CD4-positive, alpha-beta T cell (primary cell): ENCODE measurements around the gene DMRTC2. TPM values are rescaled to one million over a fixed set of nuclear protein-coding genes. Genes with fewer than 3 reads are reported as not detected.

ENCODE experiments used
- ATAC-seq: fragments of 200-7000 bp; cut with Tn5 transposase; one replicate; pipeline ENCODE4 v1.10.0; 2022; ENCODE audit warnings: mild to moderate bottlenecking; ENCODE audit not compliant: poor library complexity
- CTCF ChIA-PET: fragments of 350-600 bp; sonication (Branson Sonifier 250); formaldehyde crosslinking; loops from one replicate; lab custom pipeline; 2021; ENCODE audit warnings: antibody characterized with exemption, inconsistent platforms; lab: Charles Lee
- POLR2A ChIA-PET: fragments of 350-600 bp; sonication (Branson Sonifier 250); formaldehyde crosslinking; loops from one replicate; lab custom pipeline; 2021; ENCODE audit warnings: antibody characterized with exemption, inconsistent platforms; lab: Charles Lee
- DNase-seq, 14 experiments: peaks; one replicate each; pipeline ENCODE4 v3.0.0-alpha.2; 2013 to 2020; ENCODE audit warnings: mixed read lengths in 2 of 14
- H3K27ac ChIP-seq, 2 donors: one replicate each; pipeline versions ENCODE4 v1.5.1 to v1.7.0; 2013; ENCODE audit warnings: low read length in 2 of 2, low read depth in 1 of 2, mild to moderate bottlenecking in 1 of 2
- H3K27me3 ChIP-seq, 2 experiments: 1 replicate in 1 of 2; 2 replicates in 1 of 2; pipeline versions ENCODE4 v1.6.1 to v1.7.0; 2013; ENCODE audit warnings: low read length in 2 of 2, control low read depth in 1 of 2, mild to moderate bottlenecking in 1 of 2, moderate library complexity in 1 of 2; ENCODE audit not compliant: insufficient read depth in 2 of 2, control insufficient read depth in 1 of 2
- H3K36me3 ChIP-seq: one replicate; pipeline ENCODE4 v1.6.1; 2013; ENCODE audit warnings: low read length, control low read depth; ENCODE audit not compliant: insufficient read depth
- H3K4me1 ChIP-seq: one replicate; pipeline ENCODE4 v1.6.1; 2013; ENCODE audit warnings: low read length, control low read depth; ENCODE audit not compliant: insufficient read depth
- H3K4me3 ChIP-seq: one replicate; pipeline ENCODE4 v1.5.1; 2013; ENCODE audit warnings: mild to moderate bottlenecking, low read length, moderate library complexity
- H3K9me3 ChIP-seq, 2 experiments: 1 replicate in 1 of 2; 2 replicates in 1 of 2; pipeline versions ENCODE4 v1.6.1 to v1.7.0; 2013; ENCODE audit warnings: low read length in 2 of 2, mild to moderate bottlenecking in 2 of 2, control low read depth in 1 of 2, moderate library complexity in 1 of 2; ENCODE audit not compliant: control insufficient read depth in 1 of 2, insufficient read depth in 1 of 2
- H3K27ac Mint-ChIP-seq: one replicate; pipeline ENCODE4 v1.8.0; 2020; ENCODE audit warnings: mixed read lengths
- H3K27me3 Mint-ChIP-seq: one replicate; pipeline ENCODE4 v1.8.0; 2021; ENCODE audit warnings: mixed read lengths
- H3K36me3 Mint-ChIP-seq: one replicate; pipeline ENCODE4 v1.8.0; 2021; ENCODE audit warnings: low read depth, mixed read lengths
- H3K4me1 Mint-ChIP-seq: one replicate; pipeline ENCODE4 v1.8.0; 2021; ENCODE audit warnings: low read depth, mixed read lengths
- H3K4me3 Mint-ChIP-seq: one replicate; pipeline ENCODE4 v1.8.0; 2020; ENCODE audit warnings: mild to moderate bottlenecking, mixed read lengths
- H3K9me3 Mint-ChIP-seq: one replicate; pipeline ENCODE4 v1.8.0; 2020; ENCODE audit warnings: mixed read lengths
- intact Hi-C, 2 experiments: fragments of 100-400 bp; cut with DNase I in 1 of 2; cut with micrococcal nuclease in 1 of 2; formaldehyde crosslinking; loops; one replicate each; pipeline versions ENCODE4 v1.15.1 to v1.9.0; 2023 to 2025; cut with DNase I, micrococcal nuclease
- total RNA-seq, 174 experiments: library from RNA in 2 of 174; stranded (reverse) in 2 of 174; gene quantifications; one replicate each; pipeline ENCODE4 v1.2.3 and lab custom pipeline; 2021 to 2026
- TF ChIP-seq, protein P1 (sequence below): fragments of 200-600 bp; IDR thresholded peaks from one replicate; pipeline ENCODE4 v1.8.0; 2022; ENCODE audit warnings: antibody characterized with exemption, mild to moderate bottlenecking

The DMRTC2 gene
- total RNA-seq, 2 experiments from 2014 or later = not detected

DNA sequence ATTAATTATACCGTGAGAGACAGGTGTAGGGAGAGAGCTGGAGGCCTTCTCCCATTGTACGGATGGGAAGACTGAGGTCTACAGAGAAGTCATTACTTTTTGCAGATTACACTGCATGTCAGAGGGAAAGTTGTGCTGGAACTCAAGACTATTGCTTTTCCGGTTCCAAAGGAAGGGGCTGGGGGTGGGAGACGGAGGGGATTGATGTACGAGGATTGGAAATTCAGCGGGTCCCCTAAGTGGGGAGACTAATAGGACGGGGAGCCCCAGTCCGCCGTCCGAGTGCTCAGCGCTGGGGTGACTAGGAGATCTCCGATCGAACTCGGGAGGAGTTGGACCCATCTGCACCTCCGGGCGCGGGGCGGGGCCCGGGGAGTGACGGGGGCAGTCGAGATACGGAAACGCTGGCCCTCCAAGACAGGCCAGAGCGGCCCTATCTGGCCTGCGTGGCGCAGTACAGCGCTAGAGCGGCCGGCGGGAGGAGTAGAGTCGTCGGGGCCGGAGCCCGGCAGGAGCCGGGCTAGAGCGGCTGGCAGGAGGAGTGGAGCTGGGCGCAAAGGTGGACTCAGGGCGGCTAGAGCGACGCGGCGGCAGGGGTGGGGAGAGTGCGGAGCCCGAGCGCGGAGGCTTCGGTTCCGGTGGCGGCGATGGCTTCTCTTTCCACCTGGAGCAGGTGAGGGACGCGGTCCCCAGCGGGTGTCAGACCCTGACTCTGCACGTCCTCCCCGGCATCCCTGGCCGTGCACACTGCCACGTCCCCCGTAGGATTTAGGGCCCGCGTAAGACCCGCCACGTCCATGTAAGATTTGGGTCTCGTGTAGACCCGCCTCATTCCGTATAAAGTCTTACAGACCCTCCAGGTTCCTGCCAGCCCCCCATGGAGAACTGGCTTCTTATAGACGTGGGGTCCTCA, 39.2 kb downstream of the DMRTC2 start:
- H3K27ac Mint-ChIP-seq = peak overlapping the region; percentile 98
- Histone ChIP-seq H3K4me1 (peaks cover 85% of the 10 kb centered on the region), H3K4me3 (peak overlapping the region; percentile 94), H3K27me3 (no peaks in the 10 kb centered on the region), H3K9me3 (no peaks in the 10 kb centered on the region), H3K27ac (peak overlapping the region; percentile 69 to 96), H3K36me3 (peaks cover 27% of the 10 kb centered on the region)
- peak; percentile 37 for ATAC-seq
- CTCF ChIA-PET = interaction anchor here (1.0 to 8.8 kb wide), 3 partner anchors 10 to 24 kb away, joined by 6 to 119 read pairs (median 59); partner anchors contain the start of genes CD79A and RPS19
- TF ChIP-seq, protein P1, sequence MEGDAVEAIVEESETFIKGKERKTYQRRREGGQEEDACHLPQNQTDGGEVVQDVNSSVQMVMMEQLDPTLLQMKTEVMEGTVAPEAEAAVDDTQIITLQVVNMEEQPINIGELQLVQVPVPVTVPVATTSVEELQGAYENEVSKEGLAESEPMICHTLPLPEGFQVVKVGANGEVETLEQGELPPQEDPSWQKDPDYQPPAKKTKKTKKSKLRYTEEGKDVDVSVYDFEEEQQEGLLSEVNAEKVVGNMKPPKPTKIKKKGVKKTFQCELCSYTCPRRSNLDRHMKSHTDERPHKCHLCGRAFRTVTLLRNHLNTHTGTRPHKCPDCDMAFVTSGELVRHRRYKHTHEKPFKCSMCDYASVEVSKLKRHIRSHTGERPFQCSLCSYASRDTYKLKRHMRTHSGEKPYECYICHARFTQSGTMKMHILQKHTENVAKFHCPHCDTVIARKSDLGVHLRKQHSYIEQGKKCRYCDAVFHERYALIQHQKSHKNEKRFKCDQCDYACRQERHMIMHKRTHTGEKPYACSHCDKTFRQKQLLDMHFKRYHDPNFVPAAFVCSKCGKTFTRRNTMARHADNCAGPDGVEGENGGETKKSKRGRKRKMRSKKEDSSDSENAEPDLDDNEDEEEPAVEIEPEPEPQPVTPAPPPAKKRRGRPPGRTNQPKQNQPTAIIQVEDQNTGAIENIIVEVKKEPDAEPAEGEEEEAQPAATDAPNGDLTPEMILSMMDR = no peak
- H3K4me3 Mint-ChIP-seq = peak overlapping the region; percentile 90
- H3K9me3 Mint-ChIP-seq = no peaks in the 10 kb centered on the region
- H3K27me3 Mint-ChIP-seq = no peaks in the 10 kb centered on the region
- H3K36me3 Mint-ChIP-seq = peaks cover 66% of the 10 kb centered on the region
- intact Hi-C loops = loop anchor here in 1 of 2 experiments (1.0 to 10.0 kb wide), 2 partner anchors 9 to 329 kb away; no protein-coding TSS in a partner anchor
- DNase-seq = peak; percentile 68 to 94 (median 87)
- peaks cover 78% of the 10 kb centered on the region for H3K4me1 Mint-ChIP-seq
- POLR2A ChIA-PET = interaction anchor here (0.6 to 12.4 kb wide), 11 partner anchors 11 to 75 kb away, joined by 3 to 465 read pairs (median 6); partner anchors contain the start of genes CD79A, ERFL, RABAC1 and RPS19

- peak overlapping the region; percentile 94 for H3K4me3 ChIP-seq
- Mint-ChIP-seq H3K27me3 (no peaks in the 10 kb centered on the region), H3K4me1 (peaks cover 73% of the 10 kb centered on the region), H3K9me3 (no peaks in the 10 kb centered on the region), H3K27ac (peak overlapping the region; percentile 98), H3K4me3 (peak overlapping the region; percentile 90), H3K36me3 (peaks cover 94% of the 10 kb centered on the region)
- H3K4me1 ChIP-seq = peaks cover 85% of the 10 kb centered on the region
- ChIA-PET POLR2A (interaction anchor here (0.7 to 12.4 kb wide), 18 partner anchors 9 to 623 kb away, joined by 3 to 465 read pairs (median 10); partner anchors contain the start of genes CD79A, ERFL, HNRNPUL1 and RABAC1), CTCF (interaction anchor here (1.1 to 8.8 kb wide), 7 partner anchors 13 to 72 kb away, joined by 3 to 119 read pairs (median 13); partner anchors contain the start of genes CD79A, RABAC1 and RPS19)
- peak overlapping the region; percentile 69 to 96 for H3K27ac ChIP-seq
- no peaks in the 10 kb centered on the region for H3K27me3 ChIP-seq
- ATAC-seq (peak; percentile 48), DNase-seq (peak; percentile 47 to 91 (median 74))
- H3K36me3 ChIP-seq = peaks cover 54% of the 10 kb centered on the region
- intact Hi-C loops = loop anchor here (1.0 to 10.0 kb wide), 7 partner anchors 12 to 332 kb away; partner anchors contain the start of gene ERFL (in 1 of the 2)
- H3K9me3 ChIP-seq = no peaks in the 10 kb centered on the region
- TF ChIP-seq, protein P1 = no peak
Measured at GRCh38 chr19:41886761-41887710, 42.2 kb downstream of the DMRTC2 start.
